GM12892 (cell line): ENCODE measurements around the gene PDGFC.

Experiments used
- POLR2A ChIP-seq: IDR thresholded peaks from 2 replicates; pipeline ENCODE4 v1.6.1; 2011; ENCODE audit warnings: low read depth, low read length, control low read depth
- POLR2AphosphoS5 ChIP-seq: IDR thresholded peaks from 2 replicates; pipeline ENCODE4 v1.6.1; 2011; ENCODE audit warnings: low read depth, low read length, control low read depth
- TAF1 ChIP-seq: IDR thresholded peaks from 2 replicates; pipeline ENCODE4 v1.6.1; 2011; ENCODE audit warnings: low read depth, mild to moderate bottlenecking, control low read depth, low read length, borderline replicate concordance

- TF ChIP-seq POLR2AphosphoS5 (no peak), POLR2A (no peak), TAF1 (no peak)
Observed at GRCh38 chr4:156762851-156763250, 208.7 kb downstream of the PDGFC start.
